Neural progenitor cell (in vitro differentiated cells): ENCODE results near the gene TMEM198.

Experiments used
- CTCF ChIP-seq: fragments of 200-600 bp; sonication (generic); IDR thresholded peaks from 2 replicates; pipeline ENCODE4 v1.5.1; 2017; ENCODE audit warnings: antibody characterized with exemption, mild to moderate bottlenecking
- EZH2 ChIP-seq: fragments of 200-600 bp; sonication (generic); IDR thresholded peaks from 2 replicates; pipeline ENCODE4 v1.6.1; 2017; ENCODE audit warnings: antibody characterized with exemption, mild to moderate bottlenecking, moderate library complexity
- EZH2phosphoT487 ChIP-seq: fragments of 200-600 bp; sonication (generic); IDR thresholded peaks from 2 replicates; pipeline ENCODE4 v1.6.1; 2017; ENCODE audit warnings: antibody characterized with exemption

- TF ChIP-seq CTCF (no peak), EZH2phosphoT487 (no peak), EZH2 (no peak)
Measured at GRCh38 chr2:219494952-219495530, 48.8 kb upstream of the TMEM198 start.
